H9 (cell line): ENCODE results near the gene B3GLCT. TPM values are rescaled to one million over a fixed set of nuclear protein-coding genes. Genes with fewer than 3 reads are reported as not detected.

Source experiments
- DNase-seq: peaks from one replicate; pipeline ENCODE4 v3.0.0-alpha.2; 2017
- H2AFZ ChIP-seq: one replicate; pipeline ENCODE4 v1.6.1; 2013; ENCODE audit warnings: mild to moderate bottlenecking, low read length, control low read depth, moderate library complexity
- H2AK5ac ChIP-seq: 2 replicates; pipeline ENCODE4 v1.6.1; 2013; ENCODE audit warnings: low read length, control low read depth, mixed read lengths; ENCODE audit not compliant: insufficient read length
- H2BK120ac ChIP-seq: one replicate; pipeline ENCODE4 v1.6.1; 2013; ENCODE audit warnings: low read depth, mild to moderate bottlenecking, low read length, control low read depth, inconsistent platforms; ENCODE audit not compliant: poor library complexity, severe bottlenecking
- H2BK12ac ChIP-seq: 2 replicates; pipeline ENCODE4 v1.6.1; 2013; ENCODE audit warnings: low read length, control low read depth, mixed read lengths, low read depth; ENCODE audit not compliant: insufficient read length
- H2BK15ac ChIP-seq: 2 replicates; pipeline ENCODE4 v1.6.1; 2013; ENCODE audit warnings: low read depth, low read length, control low read depth
- H2BK20ac ChIP-seq: one replicate; pipeline ENCODE4 v1.6.1; 2013; ENCODE audit warnings: low read depth, mild to moderate bottlenecking, low read length, control low read depth, inconsistent platforms; ENCODE audit not compliant: poor library complexity, severe bottlenecking
- H2BK5ac ChIP-seq: 2 replicates; pipeline ENCODE4 v1.6.1; 2013; ENCODE audit warnings: low read length, control low read depth, mixed read lengths; ENCODE audit not compliant: insufficient read length
- H3K14ac ChIP-seq: 2 replicates; pipeline ENCODE4 v1.6.1; 2013; ENCODE audit warnings: low read length, control low read depth; ENCODE audit not compliant: insufficient read depth
- H3K18ac ChIP-seq: 2 replicates; pipeline ENCODE4 v1.6.1; 2013; ENCODE audit warnings: low read depth, mild to moderate bottlenecking, mixed read lengths, low read length, control low read depth; ENCODE audit not compliant: insufficient read length
- H3K23ac ChIP-seq: 2 replicates; pipeline ENCODE4 v1.6.1; 2013; ENCODE audit warnings: low read length, control low read depth, mixed read lengths, low read depth; ENCODE audit not compliant: insufficient read length
- H3K23me2 ChIP-seq: 2 replicates; pipeline ENCODE4 v1.6.1; 2013; ENCODE audit warnings: low read depth, mild to moderate bottlenecking, mixed read lengths, low read length, control low read depth; ENCODE audit not compliant: insufficient read length, poor library complexity, severe bottlenecking
- H3K27ac ChIP-seq: 2 replicates; pipeline ENCODE4 v1.5.1; 2013; ENCODE audit warnings: low read length, control low read depth, mixed read lengths, low read depth; ENCODE audit not compliant: insufficient read length
- H3K27me3 ChIP-seq: 2 replicates; pipeline ENCODE4 v1.6.1; 2013; ENCODE audit warnings: low read length, control low read depth, inconsistent platforms; ENCODE audit not compliant: insufficient read depth
- H3K4ac ChIP-seq: 2 replicates; pipeline ENCODE4 v1.6.1; 2013; ENCODE audit warnings: low read depth, mild to moderate bottlenecking, control low read depth, inconsistent platforms, low read length, moderate library complexity
- H3K4me1 ChIP-seq: 2 replicates; pipeline ENCODE4 v1.6.1; 2013; ENCODE audit warnings: low read length, control low read depth, inconsistent platforms; ENCODE audit not compliant: insufficient read depth
- H3K4me2 ChIP-seq: 2 replicates; pipeline ENCODE4 v1.6.1; 2013; ENCODE audit warnings: low read length, control low read depth, mixed read lengths; ENCODE audit not compliant: insufficient read length, insufficient read depth
- H3K56ac ChIP-seq: 2 replicates; pipeline ENCODE4 v1.6.1; 2013; ENCODE audit warnings: low read depth, mild to moderate bottlenecking, mixed read lengths, low read length, control low read depth; ENCODE audit not compliant: insufficient read length
- H3K79me1 ChIP-seq: 2 replicates; pipeline ENCODE4 v1.6.1; 2013; ENCODE audit warnings: low read depth, mild to moderate bottlenecking, moderate library complexity, low read length, control low read depth, inconsistent platforms; ENCODE audit not compliant: insufficient read depth, poor library complexity, severe bottlenecking
- H3K79me2 ChIP-seq: 2 replicates; pipeline ENCODE4 v1.6.1; 2013; ENCODE audit warnings: low read length, control low read depth, inconsistent platforms; ENCODE audit not compliant: insufficient read depth
- H3K9ac ChIP-seq: 2 replicates; pipeline ENCODE4 v1.6.1; 2013; ENCODE audit warnings: low read length, control low read depth, mixed read lengths; ENCODE audit not compliant: insufficient read length; ENCODE audit errors: extremely low read depth
- H3K9me3 ChIP-seq: one replicate; pipeline ENCODE4 v1.6.1; 2013; ENCODE audit warnings: low read depth, low read length, inconsistent platforms; ENCODE audit not compliant: control insufficient read depth
- H3T11ph ChIP-seq: one replicate; pipeline ENCODE4 v1.6.1; 2013; ENCODE audit warnings: mild to moderate bottlenecking, low read length, control low read depth, inconsistent platforms
- H4K20me1 ChIP-seq: one replicate; pipeline ENCODE4 v1.6.1; 2013; ENCODE audit not compliant: control insufficient read depth, insufficient read length, insufficient read depth
- H4K5ac ChIP-seq: 2 replicates; pipeline ENCODE4 v1.6.1; 2013; ENCODE audit warnings: low read depth, mild to moderate bottlenecking, mixed read lengths, low read length, control low read depth; ENCODE audit not compliant: insufficient read length
- H4K8ac ChIP-seq: replicated peaks from 2 replicates; pipeline ENCODE4 v1.6.1; 2013; ENCODE audit warnings: low read length, control low read depth, mixed read lengths, low read depth; ENCODE audit not compliant: insufficient read length
- H4K91ac ChIP-seq: 2 replicates; pipeline ENCODE4 v1.6.1; 2013; ENCODE audit warnings: low read depth, mild to moderate bottlenecking, moderate library complexity, mixed read lengths, low read length, control low read depth; ENCODE audit not compliant: insufficient read length
- H3K27ac Mint-ChIP-seq, 3 experiments: 2 replicates in 2 of 3; 3 replicates in 1 of 3; pipeline ENCODE4 v1.8.0; 2020 to 2021; ENCODE audit warnings: mixed read lengths in 3 of 3, mild to moderate bottlenecking in 1 of 3, moderate library complexity in 1 of 3
- H3K27me3 Mint-ChIP-seq: 2 replicates; pipeline ENCODE4 v1.8.0; 2021; ENCODE audit warnings: low read depth, mild to moderate bottlenecking, moderate library complexity, mixed read lengths
- H3K36me3 Mint-ChIP-seq, 3 experiments: 2 replicates in 2 of 3; 3 replicates in 1 of 3; pipeline ENCODE4 v1.8.0; 2020 to 2021; ENCODE audit warnings: low read depth in 3 of 3, mixed read lengths in 3 of 3; ENCODE audit not compliant: insufficient read depth in 1 of 3
- H3K4me1 Mint-ChIP-seq, 2 experiments: 2 replicates each; pipeline ENCODE4 v1.8.0; 2020; ENCODE audit warnings: mixed read lengths in 2 of 2
- H3K4me3 Mint-ChIP-seq, 2 experiments: 2 replicates in 1 of 2; 3 replicates in 1 of 2; pipeline ENCODE4 v1.8.0; 2020 to 2021; ENCODE audit warnings: mild to moderate bottlenecking in 2 of 2, mixed read lengths in 2 of 2, moderate library complexity in 1 of 2
- H3K9me3 Mint-ChIP-seq, 2 experiments: 2 replicates in 1 of 2; 3 replicates in 1 of 2; pipeline ENCODE4 v1.8.0; 2020; ENCODE audit warnings: mild to moderate bottlenecking in 2 of 2, mixed read lengths in 2 of 2, moderate library complexity in 1 of 2
- CTCF ChIP-seq: fragments of 200-600 bp; sonication (generic); conservative IDR thresholded peaks from 3 replicates; pipeline ENCODE4 v1.8.0; 2021; ENCODE audit warnings: antibody characterized with exemption, mild to moderate bottlenecking
- WGBS: extraction: QIAGEN DNeasy Blood & Tissue Kit; methylation state at CpG from one replicate; pipeline ENCODE4 v1.1.7; 2013; ENCODE audit warnings: missing lambda C conversion rate, low lambda C conversion rate, mixed read lengths; ENCODE audit not compliant: insufficient read length; ENCODE audit errors: extremely low coverage; 5-methylcytosine and 5-hydroxymethylcytosine counted together
- total RNA-seq: library from RNA; stranded (reverse); gene quantifications from 2 replicates; pipeline ENCODE4 v1.2.1, GENCODE V29; 2021

Gene B3GLCT
- total RNA-seq, 1 experiment from 2014 or later = 5.4 TPM

GRCh38 chr13:31320946-31321345 is 121.2 kb downstream of the B3GLCT start:
- Histone ChIP-seq H3K27me3 (no peaks in the 10 kb centered on the region), H3T11ph (no peak overlapping the region), H3K9ac (no peak overlapping the region), H3K9me3 (no peaks in the 10 kb centered on the region), H4K5ac (no peak overlapping the region), H3K18ac (no peak overlapping the region), H3K4me2 (no peak overlapping the region), H3K27ac (no peak overlapping the region), H2BK20ac (no peak overlapping the region), H4K20me1 (no peaks in the 10 kb centered on the region), H3K4me1 (no peaks in the 10 kb centered on the region; the same call in 1 of the 2 replicates), H3K79me2 (no peaks in the 10 kb centered on the region), H3K23me2 (no peaks in the 10 kb centered on the region), H2BK120ac (no peak overlapping the region), H4K8ac (no peak overlapping the region), H3K56ac (no peak overlapping the region), H2BK15ac (no peak overlapping the region), H3K23ac (no peak overlapping the region), H4K91ac (no peak overlapping the region), H2BK12ac (no peak overlapping the region), H3K4ac (no peak overlapping the region), H2BK5ac (no peak overlapping the region), H3K79me1 (no peaks in the 10 kb centered on the region), H2AFZ (no peak overlapping the region), H3K14ac (no peak overlapping the region), H2AK5ac (no peak overlapping the region)
- Mint-ChIP-seq H3K4me3 (no peak overlapping the region), H3K4me1 (peaks cover 0 to 8% of the 10 kb centered on the region in 2 experiments; a peak in 2 of 4 replicates), H3K27me3 (no peaks in the 10 kb centered on the region), H3K9me3 (peaks cover 15% of the 10 kb centered on the region in 2 experiments; a peak in 4 of 5 replicates), H3K27ac (no peak overlapping the region), H3K36me3 (peaks cover 9 to 19% (median 15%) of the 10 kb centered on the region in 3 experiments; a peak in 6 of 7 replicates)
- no peak for DNase-seq
- no peak for TF ChIP-seq CTCF
- no CpG with 5 or more reads among the region's 4 CpGs for WGBS
